Nephron (organoid): ENCODE data around the gene CCDC85C.

Experiments used
- H3K27ac Mint-ChIP-seq, 3 experiments: 2 replicates each; pipeline ENCODE4 v1.8.0; 2020; ENCODE audit warnings: mixed read lengths in 3 of 3, mild to moderate bottlenecking in 2 of 3, moderate library complexity in 1 of 3
- H3K27me3 Mint-ChIP-seq: 2 replicates; pipeline ENCODE4 v1.8.0; 2021; ENCODE audit warnings: low read depth, mild to moderate bottlenecking, moderate library complexity, mixed read lengths
- H3K36me3 Mint-ChIP-seq: 2 replicates; pipeline ENCODE4 v1.8.0; 2020; ENCODE audit warnings: low read depth, mixed read lengths
- H3K4me1 Mint-ChIP-seq: 2 replicates; pipeline ENCODE4 v1.8.0; 2020; ENCODE audit warnings: mixed read lengths
- H3K4me3 Mint-ChIP-seq, 3 experiments: 2 replicates each; pipeline ENCODE4 v1.8.0; 2020; ENCODE audit warnings: mild to moderate bottlenecking in 3 of 3, mixed read lengths in 3 of 3, moderate library complexity in 2 of 3
- H3K9me3 Mint-ChIP-seq: 2 replicates; pipeline ENCODE4 v1.8.0; 2020; ENCODE audit warnings: mixed read lengths
- TF ChIP-seq, protein P1 (sequence below), 3 experiments: fragments of 200-600 bp; sonication (generic); IDR thresholded peaks; one replicate each; pipeline ENCODE4 v1.5.0; 2021; ENCODE audit warnings: antibody characterized with exemption in 3 of 3; ENCODE audit not compliant: unreplicated experiment in 3 of 3

Gene CCDC85C

DNA sequence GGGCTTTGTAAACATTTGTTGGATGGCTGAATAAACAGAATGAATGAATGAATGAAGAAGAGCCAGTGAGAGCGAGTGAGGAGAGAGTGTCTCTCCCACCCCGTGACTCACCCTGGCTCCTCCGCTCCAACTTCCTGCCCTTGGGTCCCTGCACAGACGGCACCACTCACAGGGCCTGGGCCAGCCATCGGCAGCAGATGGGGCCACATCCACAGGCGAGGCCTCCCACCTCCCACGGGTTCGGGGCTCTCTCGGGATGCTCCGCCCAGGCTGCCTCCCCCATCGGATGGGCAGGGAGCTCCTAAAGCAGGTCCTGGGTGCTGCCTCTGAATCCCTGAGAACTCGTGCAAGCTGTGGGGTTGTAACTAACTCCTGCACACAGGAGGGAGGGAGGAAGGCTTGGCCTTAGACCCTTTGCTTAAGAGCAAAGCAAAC lies 81.5 kb downstream of the CCDC85C start:
- peak overlapping the region; percentile 80 to 86 (median 83) for H3K27ac Mint-ChIP-seq
- peaks cover 39% of the 10 kb centered on the region for H3K4me1 Mint-ChIP-seq
- no peaks in the 10 kb centered on the region for H3K9me3 Mint-ChIP-seq
- peak overlapping the region in 2 of 3 experiments; percentile 40 to 56 for H3K4me3 Mint-ChIP-seq
- no peaks in the 10 kb centered on the region for H3K27me3 Mint-ChIP-seq
- no peaks in the 10 kb centered on the region for H3K36me3 Mint-ChIP-seq
- TF ChIP-seq, protein P1, sequence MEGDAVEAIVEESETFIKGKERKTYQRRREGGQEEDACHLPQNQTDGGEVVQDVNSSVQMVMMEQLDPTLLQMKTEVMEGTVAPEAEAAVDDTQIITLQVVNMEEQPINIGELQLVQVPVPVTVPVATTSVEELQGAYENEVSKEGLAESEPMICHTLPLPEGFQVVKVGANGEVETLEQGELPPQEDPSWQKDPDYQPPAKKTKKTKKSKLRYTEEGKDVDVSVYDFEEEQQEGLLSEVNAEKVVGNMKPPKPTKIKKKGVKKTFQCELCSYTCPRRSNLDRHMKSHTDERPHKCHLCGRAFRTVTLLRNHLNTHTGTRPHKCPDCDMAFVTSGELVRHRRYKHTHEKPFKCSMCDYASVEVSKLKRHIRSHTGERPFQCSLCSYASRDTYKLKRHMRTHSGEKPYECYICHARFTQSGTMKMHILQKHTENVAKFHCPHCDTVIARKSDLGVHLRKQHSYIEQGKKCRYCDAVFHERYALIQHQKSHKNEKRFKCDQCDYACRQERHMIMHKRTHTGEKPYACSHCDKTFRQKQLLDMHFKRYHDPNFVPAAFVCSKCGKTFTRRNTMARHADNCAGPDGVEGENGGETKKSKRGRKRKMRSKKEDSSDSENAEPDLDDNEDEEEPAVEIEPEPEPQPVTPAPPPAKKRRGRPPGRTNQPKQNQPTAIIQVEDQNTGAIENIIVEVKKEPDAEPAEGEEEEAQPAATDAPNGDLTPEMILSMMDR (IDR thresholded peaks at IDR 0.05; ENCODE audit: unreplicated experiment in 3 of 3), result no peak

DNA sequence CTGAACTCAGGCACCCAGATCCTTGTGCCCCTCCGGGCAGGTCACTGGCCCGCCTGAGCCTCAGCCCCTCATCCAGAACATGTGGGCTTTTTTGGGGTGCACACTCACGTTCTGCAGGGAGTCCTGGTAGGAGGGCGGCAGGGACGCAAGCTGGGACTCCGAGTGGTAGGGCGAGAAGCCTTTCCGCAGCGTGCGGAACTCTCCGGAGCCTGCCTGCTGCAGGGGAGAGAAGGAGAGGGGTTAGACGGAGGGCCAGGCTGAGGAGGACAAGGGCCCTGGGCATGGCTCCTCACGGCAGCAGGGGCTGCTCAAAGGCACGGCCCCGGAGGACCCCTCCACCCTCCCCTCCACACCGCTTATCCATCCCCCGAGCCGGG lies 82.0 kb downstream of the CCDC85C start:
- no peaks in the 10 kb centered on the region for H3K9me3 Mint-ChIP-seq
- peaks cover 39% of the 10 kb centered on the region for H3K4me1 Mint-ChIP-seq
- H3K4me3 Mint-ChIP-seq, result peak overlapping the region in 2 of 3 experiments; percentile 40 to 56
- no peaks in the 10 kb centered on the region for H3K27me3 Mint-ChIP-seq
- no peaks in the 10 kb centered on the region for H3K36me3 Mint-ChIP-seq
- TF ChIP-seq, protein P1 (IDR thresholded peaks at IDR 0.05; ENCODE audit: unreplicated experiment in 3 of 3), result no peak
- H3K27ac Mint-ChIP-seq, result peak overlapping the region; percentile 80 to 86 (median 83)

DNA sequence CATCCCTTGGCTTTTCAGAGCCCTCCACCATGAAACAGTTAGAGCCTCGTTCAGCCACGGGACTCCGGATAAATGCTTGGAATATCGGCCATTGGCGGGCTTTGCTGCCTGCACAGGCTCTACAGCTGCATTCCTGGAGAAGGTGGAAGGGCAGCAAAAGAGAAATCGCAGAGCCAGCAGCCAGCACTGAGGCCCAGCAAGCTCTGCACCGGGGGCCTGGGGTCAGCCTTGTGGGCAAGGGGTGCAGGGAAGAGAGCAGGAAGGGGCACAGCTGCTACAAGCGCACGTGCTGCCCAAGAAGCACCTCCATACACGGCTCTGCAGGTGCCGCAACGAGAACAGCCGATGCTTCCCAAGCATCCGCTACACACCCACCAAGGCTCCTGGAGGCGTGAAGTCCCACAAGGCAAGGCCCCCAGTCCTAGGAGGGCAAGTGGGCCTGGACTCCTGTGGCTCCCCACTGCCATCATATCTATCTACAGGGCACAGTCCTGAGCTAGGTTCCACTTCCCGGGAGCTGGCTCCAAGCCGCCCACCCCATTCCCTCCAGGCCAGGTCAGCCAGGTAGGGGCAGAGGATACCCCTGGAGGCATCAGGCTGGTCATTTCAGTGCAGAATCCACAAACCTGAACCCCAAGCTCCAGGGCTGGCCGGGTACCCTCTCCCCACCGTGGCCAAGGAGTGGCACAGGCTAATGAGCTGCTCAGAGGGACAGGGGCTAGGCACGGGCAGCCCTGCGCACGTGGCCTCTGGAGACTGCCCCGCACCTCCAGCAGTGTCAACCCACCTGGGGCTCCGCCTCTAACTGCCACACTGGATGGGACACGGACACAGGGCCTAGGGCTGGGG lies 82.6 kb downstream of the CCDC85C start:
- H3K4me1 Mint-ChIP-seq, result peaks cover 39% of the 10 kb centered on the region
- peak overlapping the region in 1 of 3 experiments; percentile 27 for H3K4me3 Mint-ChIP-seq
- TF ChIP-seq, protein P1 (IDR thresholded peaks at IDR 0.05; ENCODE audit: unreplicated experiment in 3 of 3), result no peak
- peak overlapping the region; percentile 35 to 59 (median 43) for H3K27ac Mint-ChIP-seq
- H3K9me3 Mint-ChIP-seq, result no peaks in the 10 kb centered on the region
- H3K36me3 Mint-ChIP-seq, result no peaks in the 10 kb centered on the region
- no peaks in the 10 kb centered on the region for H3K27me3 Mint-ChIP-seq

DNA sequence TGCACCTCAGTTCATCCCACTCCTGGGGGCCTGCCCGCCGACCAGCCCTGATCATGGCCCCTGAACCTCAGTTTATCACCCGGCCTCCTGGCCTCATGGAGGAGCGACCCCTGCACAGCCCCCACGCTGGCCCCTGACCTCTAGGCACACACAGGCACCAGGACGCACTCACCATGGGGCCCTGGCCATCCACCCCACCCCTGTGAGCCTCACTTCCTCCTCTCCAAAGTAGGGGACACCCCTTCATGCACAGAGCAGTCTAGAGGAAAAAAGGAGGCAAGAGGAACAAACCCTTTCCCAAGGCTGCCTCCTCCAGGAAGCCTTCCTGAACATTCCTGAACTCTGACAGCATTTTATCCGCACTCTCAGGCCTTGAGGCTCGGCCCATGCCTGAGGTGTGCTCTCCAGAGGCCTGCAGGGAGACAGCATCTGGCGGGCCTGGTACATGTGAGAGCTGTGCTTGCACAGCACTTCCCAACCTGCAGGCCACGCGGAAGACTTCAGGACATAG lies 83.4 kb downstream of the CCDC85C start:
- TF ChIP-seq, protein P1 (IDR thresholded peaks at IDR 0.05; ENCODE audit: unreplicated experiment in 3 of 3), result no peak
- H3K9me3 Mint-ChIP-seq, result no peaks in the 10 kb centered on the region
- H3K27ac Mint-ChIP-seq, result peak overlapping the region in 2 of 3 experiments; percentile 35 to 59
- H3K27me3 Mint-ChIP-seq, result no peaks in the 10 kb centered on the region
- H3K36me3 Mint-ChIP-seq, result no peaks in the 10 kb centered on the region
- H3K4me1 Mint-ChIP-seq, result peaks cover 39% of the 10 kb centered on the region
- H3K4me3 Mint-ChIP-seq, result peak overlapping the region in 1 of 3 experiments; percentile 27

DNA sequence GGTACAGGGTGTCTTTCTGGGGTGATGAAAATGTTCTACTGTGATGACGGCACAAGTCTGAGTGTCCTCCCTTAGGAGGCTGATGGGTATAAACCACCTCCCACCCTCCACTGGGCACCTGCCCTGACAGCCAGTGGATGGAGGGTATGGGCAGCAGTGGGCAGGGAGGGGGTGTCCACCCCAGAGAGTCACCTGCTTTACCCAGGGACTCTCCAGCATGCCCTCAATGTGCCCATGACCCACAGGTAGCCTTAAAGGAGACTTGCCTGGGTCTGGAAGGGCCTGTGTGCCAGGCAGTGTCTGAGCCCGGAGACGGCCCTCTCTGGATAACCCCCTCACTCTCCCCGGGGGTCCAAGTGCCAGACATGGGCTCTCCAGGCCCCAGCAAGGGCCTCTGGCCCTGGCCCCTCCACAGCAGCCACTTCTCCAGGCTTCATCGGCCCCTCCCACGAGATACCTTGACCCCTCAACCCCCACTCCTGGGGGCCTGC lies 84.0 kb downstream of the CCDC85C start:
- Mint-ChIP-seq H3K27ac (peak overlapping the region in 1 of 3 experiments; percentile 40), H3K36me3 (no peaks in the 10 kb centered on the region), H3K27me3 (no peaks in the 10 kb centered on the region), H3K4me1 (peaks cover 36% of the 10 kb centered on the region), H3K4me3 (no peak overlapping the region), H3K9me3 (no peaks in the 10 kb centered on the region)
- TF ChIP-seq, protein P1 (IDR thresholded peaks at IDR 0.05; ENCODE audit: unreplicated experiment in 3 of 3), result no peak
